Measurements from ENCODE around the gene TTC39B. TPM values are rescaled to one million over a fixed set of nuclear protein-coding genes. Genes with fewer than 3 reads are reported as not detected.

The TTC39B gene
- total RNA-seq, 1 donor from 2014 or later, result 3.1 TPM

DNA sequence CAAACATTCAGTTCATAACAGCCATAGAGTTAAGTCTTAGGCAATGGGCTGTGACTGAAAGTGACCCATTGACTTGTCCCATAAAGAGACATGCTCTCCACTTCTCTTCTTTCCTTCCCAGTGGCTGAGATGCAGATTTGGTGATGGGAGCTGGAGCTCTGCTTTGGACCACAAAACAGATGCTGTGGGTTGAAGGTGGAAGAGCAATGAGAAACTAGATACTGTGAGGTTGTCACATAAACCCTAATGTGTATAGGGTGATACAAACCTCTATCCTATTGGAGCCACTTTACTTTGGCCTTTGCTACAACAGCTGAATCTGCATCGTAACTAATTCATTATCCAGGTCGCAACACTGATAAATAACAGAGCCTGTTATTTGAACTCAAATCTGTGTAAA, 192.0 kb downstream of the TTC39B start:
- Mint-ChIP-seq H3K27me3 (ENCODE audit: unreplicated experiment) (no peaks in the 10 kb centered on the region), H3K9me3 (ENCODE audit: unreplicated experiment) (no peaks in the 10 kb centered on the region), H3K4me1 (ENCODE audit: low read depth, unreplicated experiment) (no peaks in the 10 kb centered on the region), H3K4me3 (ENCODE audit: unreplicated experiment) (no peak overlapping the region), H3K27ac (ENCODE audit: unreplicated experiment) (no peak overlapping the region), H3K36me3 (ENCODE audit: unreplicated experiment) (no peaks in the 10 kb centered on the region)
- no peak for TF ChIP-seq CTCF (IDR thresholded peaks at IDR 0.05; ENCODE audit: partially characterized antibody, unreplicated experiment)
- no peak for DNase-seq

Other genes with a start within 250 kb of the TTC39B start
- gene SNAPC3, start 115.7 kb upstream of the TTC39B start, total RNA-seq (ENCODE audit: unreplicated experiment), result 104 TPM
- 114 TPM for gene PSIP1, start 203.8 kb upstream of the TTC39B start, total RNA-seq (ENCODE audit: unreplicated experiment)
- 3.2 TPM for gene CCDC171, start 245.8 kb upstream of the TTC39B start, total RNA-seq (ENCODE audit: unreplicated experiment)

Measured in glutamatergic neuron (in vitro differentiated cells).